ENCODE data around the gene CEP295NL. TPM values are rescaled to one million over a fixed set of nuclear protein-coding genes. Genes with fewer than 3 reads are reported as not detected.
A peak's percentile ranks its signal among the peaks of the same experiment; 100 is the strongest.
"Not testable (repeated sequence)": the region's sequence is repeated elsewhere in the genome, so short reads cannot be mapped to it uniquely, and the experiment has no call there.

CEP295NL gene
- total and polyA plus RNA-seq, 12 donors = 0.04 to 2.6 (median 0.82) TPM

DNA sequence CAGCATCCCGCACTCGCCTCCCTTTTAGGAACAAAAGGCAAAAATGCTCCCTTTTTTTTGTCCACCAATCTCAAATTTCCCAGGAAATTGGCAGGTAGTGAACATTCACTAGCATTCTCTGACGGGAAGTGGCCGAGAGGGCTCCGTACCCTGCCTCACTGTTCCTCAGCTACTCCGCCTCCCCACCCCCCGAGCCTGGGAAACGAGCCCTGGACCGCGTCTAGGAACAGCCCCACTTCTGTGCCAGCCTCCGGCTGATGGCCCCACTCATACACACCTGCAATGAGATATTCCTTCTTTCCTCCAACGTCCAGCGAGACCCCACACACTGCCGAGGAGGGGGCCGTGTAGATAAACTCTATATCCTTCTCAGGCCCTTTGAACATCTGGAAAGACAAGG lies 32.4 kb downstream of the CEP295NL start:
- H3K9me3 ChIP-seq = no peaks in the 10 kb centered on the region
- 82% methylated on average over 15 of the region's 15 CpGs for WGBS, 2 donors
- no peak overlapping the region for H3K4me3 ChIP-seq
- no peaks in the 10 kb centered on the region for H3K27me3 ChIP-seq
- DNase-seq = no peak
- TF ChIP-seq, protein P1, sequence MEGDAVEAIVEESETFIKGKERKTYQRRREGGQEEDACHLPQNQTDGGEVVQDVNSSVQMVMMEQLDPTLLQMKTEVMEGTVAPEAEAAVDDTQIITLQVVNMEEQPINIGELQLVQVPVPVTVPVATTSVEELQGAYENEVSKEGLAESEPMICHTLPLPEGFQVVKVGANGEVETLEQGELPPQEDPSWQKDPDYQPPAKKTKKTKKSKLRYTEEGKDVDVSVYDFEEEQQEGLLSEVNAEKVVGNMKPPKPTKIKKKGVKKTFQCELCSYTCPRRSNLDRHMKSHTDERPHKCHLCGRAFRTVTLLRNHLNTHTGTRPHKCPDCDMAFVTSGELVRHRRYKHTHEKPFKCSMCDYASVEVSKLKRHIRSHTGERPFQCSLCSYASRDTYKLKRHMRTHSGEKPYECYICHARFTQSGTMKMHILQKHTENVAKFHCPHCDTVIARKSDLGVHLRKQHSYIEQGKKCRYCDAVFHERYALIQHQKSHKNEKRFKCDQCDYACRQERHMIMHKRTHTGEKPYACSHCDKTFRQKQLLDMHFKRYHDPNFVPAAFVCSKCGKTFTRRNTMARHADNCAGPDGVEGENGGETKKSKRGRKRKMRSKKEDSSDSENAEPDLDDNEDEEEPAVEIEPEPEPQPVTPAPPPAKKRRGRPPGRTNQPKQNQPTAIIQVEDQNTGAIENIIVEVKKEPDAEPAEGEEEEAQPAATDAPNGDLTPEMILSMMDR (IDR thresholded peaks at IDR 0.05) = no peak
- intact Hi-C loops (cut with DNase I) = no loop called here
- H3K4me1 ChIP-seq = peaks cover 11 to 47% (median 38%) of the 10 kb centered on the region in 9 donors
- peaks cover 0 to 70% (median 45%) of the 10 kb centered on the region in 9 donors for H3K36me3 ChIP-seq
- no peak overlapping the region for H3K27ac ChIP-seq
- ATAC-seq = no peak

DNA sequence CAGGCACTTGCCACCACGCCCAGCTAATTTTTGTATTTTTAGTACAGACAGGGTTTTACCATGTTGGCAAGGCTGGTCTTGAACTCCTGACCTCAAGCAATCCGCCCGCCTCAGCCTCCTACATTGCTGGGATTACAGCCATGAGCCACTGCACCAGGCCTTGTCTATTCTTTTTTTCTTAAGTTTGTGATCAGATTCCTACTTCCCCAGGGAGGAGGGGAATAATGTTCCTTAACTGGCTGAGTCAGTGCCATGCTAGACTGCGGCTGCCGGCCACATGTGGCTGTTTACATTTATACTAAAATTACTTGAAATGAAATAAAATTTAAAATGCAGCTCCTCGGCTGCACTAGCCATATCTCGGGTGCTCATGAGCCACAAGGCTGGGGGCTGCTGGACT lies 34.6 kb downstream of the CEP295NL start:
- WGBS, 2 donors = 80 to 89% methylated on average over 7 of the region's 7 CpGs
- ATAC-seq = no peak
- H3K4me1 ChIP-seq = peaks cover 3 to 27% (median 18%) of the 10 kb centered on the region in 9 donors
- DNase-seq = no peak
- intact Hi-C loops (cut with DNase I) = loop anchor here in 6 of 10 donors (5.0 to 10.0 kb wide), 4 partner anchors 54 to 104 kb away; partner anchors contain the start of gene TIMP2 (in 2 of the 6)
- TF ChIP-seq, protein P1 (IDR thresholded peaks at IDR 0.05) = no peak
- no peaks in the 10 kb centered on the region for H3K9me3 ChIP-seq
- H3K36me3 ChIP-seq = peaks cover 0 to 66% (median 45%) of the 10 kb centered on the region in 9 donors
- no peaks in the 10 kb centered on the region for H3K27me3 ChIP-seq
- no peak overlapping the region for H3K27ac ChIP-seq
- no peak overlapping the region for H3K4me3 ChIP-seq

DNA sequence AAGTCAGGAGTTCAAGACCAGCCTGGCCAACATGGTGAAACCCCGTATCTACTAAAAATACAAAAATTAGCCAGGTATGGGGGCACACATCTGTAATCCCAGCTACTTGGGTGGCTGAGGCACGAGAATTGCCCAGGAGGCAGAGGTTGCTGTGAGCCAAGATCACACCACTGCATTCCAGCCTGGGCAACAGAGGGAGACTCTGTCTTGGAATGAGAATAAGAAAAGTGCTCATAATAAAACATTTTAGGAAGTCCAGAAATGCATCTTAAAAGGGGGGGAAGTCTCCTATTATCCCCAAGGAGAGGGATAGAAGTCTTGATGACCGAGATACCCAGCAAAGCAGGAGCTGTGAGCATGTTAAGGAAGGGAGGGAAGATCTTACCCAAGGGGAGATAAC lies 36.0 kb downstream of the CEP295NL start:
- peaks cover 0 to 61% (median 34%) of the 10 kb centered on the region in 9 donors for H3K36me3 ChIP-seq
- not testable (repeated sequence) for H3K27me3 ChIP-seq, H3K4me3 ChIP-seq, ATAC-seq, H3K9me3 ChIP-seq, DNase-seq
- intact Hi-C loops (cut with DNase I) = loop anchor here in 7 of 10 donors (2.0 to 10.0 kb wide), 5 partner anchors 55 to 105 kb away; partner anchors contain the start of gene TIMP2 (in 2 of the 7)
- peaks cover 3 to 31% (median 12%) of the 10 kb centered on the region in 9 donors for H3K4me1 ChIP-seq
- H3K27ac ChIP-seq = peak overlapping the region in 2 of 10 donors; percentile 19 to 54
- WGBS, 2 donors = 80 to 87% methylated on average over 3 of the region's 3 CpGs

DNA sequence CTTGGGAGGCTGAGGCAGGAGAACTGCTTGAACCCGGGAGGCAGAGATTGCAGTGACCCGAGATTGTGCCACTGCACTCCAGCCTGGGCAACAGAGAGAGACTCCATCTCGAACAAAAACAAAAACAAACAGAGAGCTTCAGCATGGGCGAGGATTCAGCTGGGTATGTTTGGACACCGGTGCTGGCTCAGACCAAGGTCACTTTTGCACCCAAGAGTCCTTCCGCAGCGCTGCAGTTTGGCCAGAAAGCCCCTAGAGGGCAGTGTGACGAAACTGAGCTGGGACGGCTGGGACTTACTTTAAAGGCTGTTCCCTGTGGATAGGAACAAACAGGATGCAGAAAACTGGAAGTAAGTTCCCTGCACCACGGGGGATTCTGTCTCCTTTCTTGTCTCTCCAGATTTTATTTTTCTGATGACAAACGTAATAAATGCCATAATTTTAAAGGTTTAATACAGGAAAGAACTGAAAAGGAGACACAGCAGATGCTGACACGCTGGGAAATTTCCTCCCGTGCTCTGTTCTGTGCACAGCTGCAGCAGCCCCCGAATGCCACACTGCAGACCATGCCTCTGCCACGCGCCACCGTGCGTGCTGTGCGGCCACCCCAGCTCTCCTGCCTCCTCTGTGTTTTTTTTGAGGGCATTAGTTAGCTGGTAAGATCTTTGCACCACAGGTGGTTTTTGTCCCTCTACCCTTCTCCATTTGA lies 37.2 kb downstream of the CEP295NL start:
- H3K27ac ChIP-seq = peak overlapping the region in 7 of 10 donors; percentile 13 to 60 (median 48)
- intact Hi-C loops (cut with DNase I) = loop anchor here (1.0 to 10.0 kb wide), 6 partner anchors 56 to 106 kb away; partner anchors contain the start of gene TIMP2 (in 2 of the 10)
- peak overlapping the region in 4 of 10 donors; percentile 13 to 42 (median 26) for H3K4me3 ChIP-seq

More for the DNA sequence above, 37.2 kb downstream of the CEP295NL start:
- peak; percentile 84 to 87 for DNase-seq
- H3K27me3 ChIP-seq = no peaks in the 10 kb centered on the region
- H3K4me1 ChIP-seq = peaks cover 3 to 39% (median 12%) of the 10 kb centered on the region in 9 donors
- WGBS, 2 donors = 16 to 18% methylated on average over 19 of the region's 19 CpGs
- peaks cover 0 to 4% (median 0%) of the 10 kb centered on the region in 11 donors for H3K9me3 ChIP-seq
- peak; percentile 68 to 88 (median 83) for ATAC-seq
- TF ChIP-seq, protein P1 (IDR thresholded peaks at IDR 0.05) = peak; percentile 85 to 97 (median 93)
- H3K36me3 ChIP-seq = peaks cover 0 to 53% (median 27%) of the 10 kb centered on the region in 9 donors

Measured in heart right ventricle (tissue), 16 donors.